H1 (cell line): Measurements from ENCODE around the gene CABCOCO1. TPM values are rescaled to one million over a fixed set of nuclear protein-coding genes. Genes with fewer than 3 reads are reported as not detected.

Experiments
- CTCF ChIA-PET: fragments of 300-600 bp; sonication (Branson Sonifier 250); formaldehyde crosslinking; loops from one replicate; lab custom pipeline; 2021; ENCODE audit not compliant: partially characterized antibody; lab: Charles Lee
- POLR2A ChIA-PET: fragments of 300-600 bp; sonication (Branson Sonifier 250); formaldehyde crosslinking; loops from one replicate; lab custom pipeline; 2021; ENCODE audit warnings: inconsistent platforms; ENCODE audit not compliant: partially characterized antibody; lab: Charles Lee
- DNase-seq, 2 experiments: peaks; one replicate each; pipeline versions ENCODE4 v3.0.0 to v3.0.0-alpha.2; 2010 to 2022; ENCODE audit warnings: low spot score in 2 of 2, low read depth in 1 of 2, mixed read lengths in 1 of 2
- FAIRE-seq: peaks from 2 replicates; lab custom pipeline; 2011; peaks lifted over from hg19 to GRCh38; lab: Jason Lieb, UNC
- H2AFZ ChIP-seq: 2 replicates; pipeline ENCODE4 v1.8.1; 2012; ENCODE audit warnings: low read length, inconsistent platforms
- H2AK5ac ChIP-seq: 2 replicates; pipeline ENCODE4 v1.6.1; 2013; ENCODE audit warnings: low read depth, low read length
- H2BK120ac ChIP-seq: replicated peaks from 2 replicates; pipeline ENCODE3; 2013; ENCODE audit warnings: low read depth, low read length, inconsistent platforms
- H2BK12ac ChIP-seq: 2 replicates; pipeline ENCODE4 v1.6.1; 2013; ENCODE audit warnings: low read depth, low read length
- H2BK15ac ChIP-seq: 2 replicates; pipeline ENCODE4 v1.6.1; 2013; ENCODE audit warnings: low read length
- H2BK20ac ChIP-seq: 2 replicates; pipeline ENCODE4 v1.6.1; 2013; ENCODE audit warnings: low read length
- H2BK5ac ChIP-seq: 2 replicates; pipeline ENCODE4 v1.6.1; 2013; ENCODE audit warnings: low read depth, low read length
- H3K14ac ChIP-seq: 2 replicates; pipeline ENCODE4 v1.6.1; 2013; ENCODE audit warnings: inconsistent platforms; ENCODE audit not compliant: insufficient read length
- H3K18ac ChIP-seq: 2 replicates; pipeline ENCODE4 v1.6.1; 2013; ENCODE audit warnings: low read length; ENCODE audit errors: extremely low read depth
- H3K23ac ChIP-seq: 2 replicates; pipeline ENCODE4 v1.6.1; 2013; ENCODE audit warnings: inconsistent platforms; ENCODE audit not compliant: insufficient read length
- H3K23me2 ChIP-seq: 2 replicates; pipeline ENCODE4 v1.6.1; 2013; ENCODE audit warnings: low read depth, low read length
- H3K27ac ChIP-seq: 2 replicates; pipeline ENCODE4 v1.6.1; 2011; ENCODE audit warnings: low read depth, low read length, inconsistent platforms
- H3K27me3 ChIP-seq, 4 experiments: replicated peaks in 1 of 4; 1 replicate in 1 of 4; 2 replicates in 3 of 4; pipeline versions ENCODE4 v1.6.1 to v1.8.1; 2011 to 2013; ENCODE audit warnings: low read length in 3 of 4, mild to moderate bottlenecking in 3 of 4, inconsistent platforms in 2 of 4, mixed read lengths in 2 of 4, moderate library complexity in 1 of 4; ENCODE audit not compliant: control insufficient read depth in 3 of 4, insufficient read depth in 3 of 4; ENCODE audit errors: extremely low read depth in 1 of 4
- H3K36me3 ChIP-seq, 4 experiments: 2 replicates each; pipeline versions ENCODE4 v1.6.1 to v1.8.1; 2011 to 2013; ENCODE audit warnings: mild to moderate bottlenecking in 4 of 4, low read length in 3 of 4, moderate library complexity in 2 of 4, control low read depth in 1 of 4, inconsistent platforms in 1 of 4; ENCODE audit not compliant: insufficient read depth in 4 of 4, control insufficient read depth in 2 of 4
- H3K4ac ChIP-seq: replicated peaks from 2 replicates; pipeline ENCODE3; 2013; ENCODE audit warnings: low read length, low read depth, mixed read lengths, inconsistent platforms; ENCODE audit not compliant: insufficient read length
- H3K4me1 ChIP-seq, 4 experiments: replicated peaks in 1 of 4; 1 replicate in 1 of 4; 2 replicates in 3 of 4; pipeline versions ENCODE4 v1.6.1 to v1.8.1; 2011 to 2013; ENCODE audit warnings: low read length in 3 of 4, inconsistent platforms in 2 of 4, mixed read lengths in 1 of 4; ENCODE audit not compliant: insufficient read depth in 4 of 4, control insufficient read depth in 3 of 4
- H3K4me2 ChIP-seq, 2 experiments: 2 replicates each; pipeline versions ENCODE4 v1.6.1 to v1.8.1; 2011 to 2013; ENCODE audit warnings: low read depth in 2 of 2, low read length in 2 of 2, control low read depth in 1 of 2, inconsistent platforms in 1 of 2, mild to moderate bottlenecking in 1 of 2; ENCODE audit not compliant: insufficient read depth in 1 of 2
- H3K4me3 ChIP-seq, 4 experiments: fragments of 200-600, 300-600 bp in 1 of 4; sonication (generic), shearing (Covaris generic), sonication (Bioruptor Twin) in 1 of 4; 2 replicates each; pipeline versions ENCODE4 v1.5.1 to v1.8.1; 2011 to 2016; ENCODE audit warnings: low read length in 4 of 4, low read depth in 3 of 4, control low read depth in 2 of 4, inconsistent platforms in 2 of 4, mild to moderate bottlenecking in 2 of 4, mixed read lengths in 1 of 4, moderate library complexity in 1 of 4; ENCODE audit not compliant: insufficient read depth in 2 of 4; ENCODE audit errors: extremely low read depth in 1 of 4
- H3K56ac ChIP-seq: replicated peaks from 2 replicates; pipeline ENCODE3; 2013; ENCODE audit warnings: low read depth, mild to moderate bottlenecking, mixed read lengths, low read length, inconsistent platforms; ENCODE audit not compliant: insufficient read length
- H3K79me1 ChIP-seq: 2 replicates; pipeline ENCODE4 v1.6.1; 2013; ENCODE audit warnings: low read depth, low read length, control low read depth
- H3K79me2 ChIP-seq, 2 experiments: 2 replicates each; pipeline versions ENCODE4 v1.6.1 to v1.8.1; 2012 to 2013; ENCODE audit warnings: low read length in 2 of 2, mild to moderate bottlenecking in 2 of 2, inconsistent platforms in 1 of 2; ENCODE audit not compliant: insufficient read depth in 2 of 2, control insufficient read depth in 1 of 2
- H3K9ac ChIP-seq, 4 experiments: replicated peaks in 1 of 4; 1 replicate in 1 of 4; 2 replicates in 3 of 4; pipeline versions ENCODE4 v1.6.1 to v1.8.1; 2011 to 2013; ENCODE audit warnings: low read depth in 3 of 4, low read length in 3 of 4, control low read depth in 2 of 4, mild to moderate bottlenecking in 2 of 4, moderate library complexity in 2 of 4, inconsistent platforms in 1 of 4; ENCODE audit errors: extremely low read depth in 1 of 4
- H3K9me3 ChIP-seq, 2 experiments: 2 replicates each; pipeline versions ENCODE4 v1.6.1 to v1.8.1; 2012 to 2013; ENCODE audit warnings: mild to moderate bottlenecking in 2 of 2, moderate library complexity in 2 of 2, control low read depth in 1 of 2, inconsistent platforms in 1 of 2, low read depth in 1 of 2, low read length in 1 of 2, mixed read lengths in 1 of 2; ENCODE audit not compliant: insufficient read depth in 2 of 2
- H4K20me1 ChIP-seq, 2 experiments: replicated peaks in 1 of 2; 2 replicates each; pipeline versions ENCODE3 to v1.8.1; 2011 to 2013; ENCODE audit warnings: inconsistent platforms in 2 of 2, low read length in 2 of 2, mild to moderate bottlenecking in 1 of 2; ENCODE audit not compliant: insufficient read depth in 2 of 2, control insufficient read depth in 1 of 2
- H4K5ac ChIP-seq: 2 replicates; pipeline ENCODE4 v1.6.1; 2013; ENCODE audit warnings: low read length, low read depth, mixed read lengths, inconsistent platforms; ENCODE audit not compliant: insufficient read length
- H4K8ac ChIP-seq: 2 replicates; pipeline ENCODE4 v1.8.0; 2013; ENCODE audit warnings: mild to moderate bottlenecking, moderate library complexity, low read length, inconsistent platforms; ENCODE audit not compliant: insufficient read depth; ENCODE audit errors: extremely low read depth
- H4K91ac ChIP-seq: replicated peaks from 2 replicates; pipeline ENCODE3; 2013; ENCODE audit warnings: low read length, mixed read lengths, inconsistent platforms; ENCODE audit not compliant: insufficient read length
- ATF2 ChIP-seq: IDR thresholded peaks from 2 replicates; pipeline ENCODE4 v1.6.1; 2012; ENCODE audit warnings: low read length, inconsistent platforms
- HDAC2 ChIP-seq, 2 experiments: fragments of 300-600 bp in 1 of 2; sonication (generic) in 1 of 2; IDR thresholded peaks; 2 replicates each; pipeline ENCODE4 v1.6.1; 2011 to 2012; ENCODE audit warnings: low read depth in 2 of 2, low read length in 2 of 2, mild to moderate bottlenecking in 2 of 2, moderate library complexity in 2 of 2, borderline replicate concordance in 1 of 2, inconsistent platforms in 1 of 2
- MAX ChIP-seq: IDR thresholded peaks from 2 replicates; pipeline ENCODE4 v1.6.1; 2012; ENCODE audit warnings: inconsistent platforms
- PHF8 ChIP-seq: fragments of 200-600 bp; sonication (generic); conservative IDR thresholded peaks from 2 replicates; pipeline ENCODE4 v1.7.1; 2012; ENCODE audit warnings: low read depth, mild to moderate bottlenecking, inconsistent platforms, low read length, moderate library complexity
- SP1 ChIP-seq: IDR thresholded peaks from 2 replicates; pipeline ENCODE4 v1.6.1; 2011; ENCODE audit warnings: low read depth, low read length
- TAF1 ChIP-seq: IDR thresholded peaks from 2 replicates; pipeline ENCODE4 v1.6.1; 2011; ENCODE audit warnings: mild to moderate bottlenecking, low read depth, low read length
- ZNF274 ChIP-seq: IDR thresholded peaks from 2 replicates; pipeline ENCODE4 v1.7.0; 2012; ENCODE audit warnings: low read length, borderline replicate concordance; ENCODE audit errors: extremely low read depth
- WGBS, 2 experiments: shearing (Covaris generic) in 1 of 2; methylation state at CpG; one replicate each; pipeline versions ENCODE4 v1.1.6 to v1.1.7; 2013 to 2015; ENCODE audit warnings: low lambda C conversion rate in 2 of 2, mixed read lengths in 2 of 2, inconsistent platforms in 1 of 2, low coverage in 1 of 2, missing lambda C conversion rate in 1 of 2; ENCODE audit not compliant: insufficient replicate concordance in 2 of 2, insufficient coverage in 1 of 2, insufficient read length in 1 of 2; ENCODE audit errors: extremely low coverage in 1 of 2, missing lambda C conversion rate in 1 of 2; 5-methylcytosine and 5-hydroxymethylcytosine counted together
- polyA plus RNA-seq, 7 experiments: library from polyadenylated mRNA; depleted of rRNA in 3 of 7; stranded (reverse) in 5 of 7; unstranded in 2 of 7; fragments of >200 nt in 5 of 7; fragments of 200-250 nt in 2 of 7; gene quantifications; 1 replicate in 5 of 7; 2 replicates in 1 of 7; 4 replicates in 1 of 7; pipeline versions ENCODE4 v1.2.1 to v1.2.3, GENCODE V29; 2011 to 2013; ENCODE audit warnings: missing spikeins in 2 of 7, mixed read lengths in 2 of 7
- total RNA-seq: library from RNA; stranded (reverse); fragmentation: NEBNext Ultra II Directional; extraction: Animal tissue kit (Norgen Biotek cat#: 25700); gene quantifications from 2 replicates; pipeline ENCODE4 v1.2.1, GENCODE V29; 2021

Gene CABCOCO1
- total and polyA plus RNA-seq, 2 of the 8 experiments (the other 6 are each of a cell fraction or from before 2014, with no cell fraction given): not detected

DNA sequence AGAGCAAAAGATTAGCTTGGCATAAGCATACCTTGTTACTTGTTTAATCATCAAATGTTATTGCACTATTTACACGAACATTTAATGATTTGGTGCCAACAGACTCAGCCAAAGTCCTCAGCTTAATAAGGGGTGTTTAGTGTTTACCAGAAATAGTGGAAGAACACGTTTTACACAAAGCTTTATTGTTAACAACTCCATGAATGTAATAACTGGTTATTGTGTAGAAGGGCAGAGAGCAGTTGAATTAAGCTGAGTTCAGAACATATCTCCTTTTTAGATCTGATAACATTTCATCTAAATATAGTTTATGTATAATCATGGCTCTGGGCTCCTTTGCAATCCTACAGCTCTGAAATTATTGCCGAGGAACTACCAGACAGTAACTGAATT is 99.1 kb downstream of the CABCOCO1 start:
- CTCF ChIA-PET: interaction anchor here (1.2 to 3.5 kb wide), 5 partner anchors 9 to 135 kb away, joined by 3 to 23 read pairs (median 4); no protein-coding TSS in a partner anchor
- H2AFZ ChIP-seq: no peak overlapping the region

More for the DNA sequence above, 99.1 kb downstream of the CABCOCO1 start:
- H3K4me1 ChIP-seq: peaks cover 0 to 4% (median 0%) of the 10 kb centered on the region in 4 experiments; a peak in 1 of 7 replicates
- H3K14ac ChIP-seq: no peak overlapping the region
- no peak for DNase-seq
- no peak overlapping the region for H3K4ac ChIP-seq
- H2BK5ac ChIP-seq: no peak overlapping the region
- H3K4me3 ChIP-seq: no peak overlapping the region
- no peak for TF ChIP-seq MAX
- TF ChIP-seq ATF2: no peak
- no peak for TF ChIP-seq ZNF274
- TF ChIP-seq HDAC2 (IDR thresholded peaks at IDR 0.05; ENCODE audit: borderline replicate concordance in 1 of 2, low read depth in 2 of 2, low read length in 2 of 2): no peak
- TF ChIP-seq TAF1: no peak
- no peak for TF ChIP-seq SP1
- TF ChIP-seq PHF8: no peak
- TF ChIP-seq, all 59 proteins: peak for 0
- H3K36me3 ChIP-seq: no peaks in the 10 kb centered on the region
- WGBS, 2 experiments: 87% methylated on average over 3 of the region's 3 CpGs; no CpG with 5 or more reads in 1 of the 2 experiments
- no peaks in the 10 kb centered on the region for H3K79me1 ChIP-seq
- H3K23me2 ChIP-seq: no peaks in the 10 kb centered on the region
- H3K79me2 ChIP-seq: no peaks in the 10 kb centered on the region
- no peak overlapping the region for H3K4me2 ChIP-seq
- H2AK5ac ChIP-seq: no peak overlapping the region
- no peak overlapping the region for H2BK15ac ChIP-seq
- H3K27me3 ChIP-seq: no peaks in the 10 kb centered on the region
- POLR2A ChIA-PET: no interaction called here
- no peak overlapping the region for H2BK12ac ChIP-seq
- no peak overlapping the region for H2BK20ac ChIP-seq
- H3K23ac ChIP-seq: no peak overlapping the region
- H3K9ac ChIP-seq: no peak overlapping the region
- H2BK120ac ChIP-seq: no peak overlapping the region
- no peak overlapping the region for H4K8ac ChIP-seq
- H4K20me1 ChIP-seq: no peaks in the 10 kb centered on the region
- H3K56ac ChIP-seq: no peak overlapping the region
- FAIRE-seq: no peak
- H3K18ac ChIP-seq: no peak overlapping the region
- H4K5ac ChIP-seq: no peak overlapping the region
- H4K91ac ChIP-seq: no peak overlapping the region
- no peaks in the 10 kb centered on the region for H3K9me3 ChIP-seq
- H3K27ac ChIP-seq: no peak overlapping the region
